Measurements from ENCODE around the gene KCNQ1OT1. TPM values are rescaled to one million over a fixed set of nuclear protein-coding genes. Genes with fewer than 3 reads are reported as not detected.
A peak's percentile ranks its signal among the peaks of the same experiment; 100 is the strongest.

The KCNQ1OT1 gene
- total RNA-seq, 1 experiment from 2014 or later = 1.3 TPM

DNA sequence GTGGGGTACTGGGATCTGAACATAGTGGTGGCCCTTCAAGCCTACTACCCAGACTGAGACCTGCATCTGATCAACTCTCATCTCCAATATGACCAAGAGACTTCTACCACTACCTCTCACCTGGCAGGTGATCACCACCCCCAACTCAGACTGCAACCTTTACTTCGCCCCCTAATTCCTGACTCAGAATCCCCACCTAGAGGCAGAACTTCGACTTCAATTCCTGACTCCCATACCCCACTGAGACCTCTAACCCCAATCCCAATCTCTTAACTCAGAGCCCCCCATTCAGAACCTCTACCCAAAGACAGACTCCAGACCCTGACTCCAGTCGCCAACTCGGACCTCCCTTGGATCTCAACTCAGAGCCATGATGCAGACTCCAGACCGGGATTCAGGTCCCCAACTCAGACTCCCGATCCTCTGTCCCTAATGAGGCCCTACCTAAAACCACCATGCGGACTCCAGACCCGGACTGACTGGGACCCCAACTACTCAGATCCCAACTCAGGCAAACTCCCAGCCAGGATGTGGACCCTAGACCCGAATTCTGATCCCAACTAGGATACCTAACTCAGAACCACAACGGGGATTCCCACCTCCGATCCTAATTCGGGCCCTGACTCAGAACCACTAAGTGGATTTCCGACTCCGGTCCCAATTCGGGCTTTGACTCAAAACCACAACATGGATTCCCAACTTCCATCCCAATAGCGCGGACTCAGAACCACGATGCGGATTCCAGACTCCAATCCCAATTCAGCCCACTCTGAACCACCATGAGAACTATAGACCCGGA lies 1.2 kb downstream of the KCNQ1OT1 start:
- TF ChIP-seq, protein P1, sequence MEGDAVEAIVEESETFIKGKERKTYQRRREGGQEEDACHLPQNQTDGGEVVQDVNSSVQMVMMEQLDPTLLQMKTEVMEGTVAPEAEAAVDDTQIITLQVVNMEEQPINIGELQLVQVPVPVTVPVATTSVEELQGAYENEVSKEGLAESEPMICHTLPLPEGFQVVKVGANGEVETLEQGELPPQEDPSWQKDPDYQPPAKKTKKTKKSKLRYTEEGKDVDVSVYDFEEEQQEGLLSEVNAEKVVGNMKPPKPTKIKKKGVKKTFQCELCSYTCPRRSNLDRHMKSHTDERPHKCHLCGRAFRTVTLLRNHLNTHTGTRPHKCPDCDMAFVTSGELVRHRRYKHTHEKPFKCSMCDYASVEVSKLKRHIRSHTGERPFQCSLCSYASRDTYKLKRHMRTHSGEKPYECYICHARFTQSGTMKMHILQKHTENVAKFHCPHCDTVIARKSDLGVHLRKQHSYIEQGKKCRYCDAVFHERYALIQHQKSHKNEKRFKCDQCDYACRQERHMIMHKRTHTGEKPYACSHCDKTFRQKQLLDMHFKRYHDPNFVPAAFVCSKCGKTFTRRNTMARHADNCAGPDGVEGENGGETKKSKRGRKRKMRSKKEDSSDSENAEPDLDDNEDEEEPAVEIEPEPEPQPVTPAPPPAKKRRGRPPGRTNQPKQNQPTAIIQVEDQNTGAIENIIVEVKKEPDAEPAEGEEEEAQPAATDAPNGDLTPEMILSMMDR (IDR thresholded peaks at IDR 0.05; ENCODE audit: unreplicated experiment) = no peak
- DNase-seq (ENCODE audit: unreplicated experiment) = no peak
- Mint-ChIP-seq H3K27ac (ENCODE audit: low read depth, unreplicated experiment) (peak overlapping the region; percentile 50), H3K4me1 (ENCODE audit: insufficient read depth, unreplicated experiment) (peaks cover 6% of the 10 kb centered on the region), H3K36me3 (ENCODE audit: insufficient read depth, unreplicated experiment) (no peaks in the 10 kb centered on the region), H3K4me3 (ENCODE audit: unreplicated experiment) (peak overlapping the region; percentile 72), H3K9me3 (ENCODE audit: unreplicated experiment) (no peaks in the 10 kb centered on the region), H3K27me3 (ENCODE audit: insufficient read depth, unreplicated experiment) (no peaks in the 10 kb centered on the region)
- ChIA-PET POLR2A (interaction anchor here (0.6 to 1.4 kb wide), 7 partner anchors 16 to 725 kb away, joined by 3 to 4 read pairs (median 3); no protein-coding TSS in a partner anchor), CTCF (interaction anchor here (0.6 kb wide), 1 partner anchor 193 kb away, joined by 3 read pairs; no protein-coding TSS in a partner anchor)
- intact Hi-C loops (cut with micrococcal nuclease) = no loop called here
- BruUV-seq (replicated peaks) = TSS peak; percentile 43

DNA sequence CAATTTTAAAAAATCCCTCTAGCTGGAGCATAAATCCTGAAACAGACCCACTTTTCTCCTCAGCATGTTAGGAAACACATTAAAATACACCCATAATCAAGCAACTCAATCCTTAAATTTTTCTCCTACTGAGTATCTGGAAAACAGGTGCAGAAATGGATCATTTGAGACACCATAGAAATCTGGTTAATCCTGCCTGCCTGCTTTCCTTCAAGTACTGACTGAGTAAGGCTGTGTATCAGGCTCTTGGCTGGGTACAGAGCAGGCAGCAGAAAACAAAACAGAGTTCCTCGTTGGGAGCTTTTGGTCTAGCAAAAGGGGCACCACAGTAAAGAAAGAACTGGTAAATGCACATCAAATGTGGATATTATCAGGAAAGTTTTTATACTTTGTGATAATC lies 1.9 kb downstream of the KCNQ1OT1 start:
- Mint-ChIP-seq H3K4me3 (ENCODE audit: unreplicated experiment) (peak overlapping the region; percentile 72), H3K36me3 (ENCODE audit: insufficient read depth, unreplicated experiment) (no peaks in the 10 kb centered on the region), H3K27ac (ENCODE audit: low read depth, unreplicated experiment) (no peak overlapping the region), H3K4me1 (ENCODE audit: insufficient read depth, unreplicated experiment) (peaks cover 6% of the 10 kb centered on the region), H3K9me3 (ENCODE audit: unreplicated experiment) (no peaks in the 10 kb centered on the region), H3K27me3 (ENCODE audit: insufficient read depth, unreplicated experiment) (no peaks in the 10 kb centered on the region)
- no peak for DNase-seq (ENCODE audit: unreplicated experiment)
- intact Hi-C loops (cut with micrococcal nuclease) = no loop called here
- ChIA-PET CTCF (interaction anchor here (1.0 kb wide), 1 partner anchor 81 kb away, joined by 3 read pairs; no protein-coding TSS in a partner anchor), POLR2A (interaction anchor here (0.7 to 1.4 kb wide), 3 partner anchors 15 to 291 kb away, joined by 3 to 4 read pairs (median 3); no protein-coding TSS in a partner anchor)
- TF ChIP-seq, protein P1 (IDR thresholded peaks at IDR 0.05; ENCODE audit: unreplicated experiment) = no peak
- no TSS peak for BruUV-seq (replicated peaks)

DNA sequence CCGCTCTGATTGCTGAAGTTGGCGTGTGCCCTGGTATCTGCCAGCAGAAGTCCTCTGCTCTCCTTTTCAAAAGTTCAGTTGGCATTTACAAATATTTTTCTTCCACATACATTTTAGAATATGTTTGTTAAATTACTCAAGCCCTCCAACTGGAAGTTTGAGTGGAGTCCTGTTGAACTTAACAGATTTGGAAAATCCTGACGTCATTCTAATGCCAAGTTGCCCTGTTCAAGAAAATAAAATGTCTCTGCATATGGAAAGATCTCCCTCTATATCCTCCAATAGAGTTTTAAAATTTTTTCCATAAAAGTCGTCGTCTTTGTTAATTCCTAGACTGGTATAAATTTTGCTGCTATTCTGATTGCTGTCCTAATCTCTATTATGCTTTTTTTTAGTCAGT lies 3.3 kb downstream of the KCNQ1OT1 start:
- H3K4me3 Mint-ChIP-seq (ENCODE audit: unreplicated experiment) = no peak overlapping the region
- TF ChIP-seq, protein P1 (IDR thresholded peaks at IDR 0.05; ENCODE audit: unreplicated experiment) = no peak
- no peaks in the 10 kb centered on the region for H3K9me3 Mint-ChIP-seq (ENCODE audit: unreplicated experiment)
- H3K36me3 Mint-ChIP-seq (ENCODE audit: insufficient read depth, unreplicated experiment) = no peaks in the 10 kb centered on the region
- H3K27me3 Mint-ChIP-seq (ENCODE audit: insufficient read depth, unreplicated experiment) = no peaks in the 10 kb centered on the region
- intact Hi-C loops (cut with micrococcal nuclease) = no loop called here
- no peak for DNase-seq (ENCODE audit: unreplicated experiment)
- ChIA-PET POLR2A (no interaction called here), CTCF (no interaction called here)
- H3K27ac Mint-ChIP-seq (ENCODE audit: low read depth, unreplicated experiment) = no peak overlapping the region
- BruUV-seq (replicated peaks) = no TSS peak
- peaks cover 16% of the 10 kb centered on the region for H3K4me1 Mint-ChIP-seq (ENCODE audit: insufficient read depth, unreplicated experiment)

DNA sequence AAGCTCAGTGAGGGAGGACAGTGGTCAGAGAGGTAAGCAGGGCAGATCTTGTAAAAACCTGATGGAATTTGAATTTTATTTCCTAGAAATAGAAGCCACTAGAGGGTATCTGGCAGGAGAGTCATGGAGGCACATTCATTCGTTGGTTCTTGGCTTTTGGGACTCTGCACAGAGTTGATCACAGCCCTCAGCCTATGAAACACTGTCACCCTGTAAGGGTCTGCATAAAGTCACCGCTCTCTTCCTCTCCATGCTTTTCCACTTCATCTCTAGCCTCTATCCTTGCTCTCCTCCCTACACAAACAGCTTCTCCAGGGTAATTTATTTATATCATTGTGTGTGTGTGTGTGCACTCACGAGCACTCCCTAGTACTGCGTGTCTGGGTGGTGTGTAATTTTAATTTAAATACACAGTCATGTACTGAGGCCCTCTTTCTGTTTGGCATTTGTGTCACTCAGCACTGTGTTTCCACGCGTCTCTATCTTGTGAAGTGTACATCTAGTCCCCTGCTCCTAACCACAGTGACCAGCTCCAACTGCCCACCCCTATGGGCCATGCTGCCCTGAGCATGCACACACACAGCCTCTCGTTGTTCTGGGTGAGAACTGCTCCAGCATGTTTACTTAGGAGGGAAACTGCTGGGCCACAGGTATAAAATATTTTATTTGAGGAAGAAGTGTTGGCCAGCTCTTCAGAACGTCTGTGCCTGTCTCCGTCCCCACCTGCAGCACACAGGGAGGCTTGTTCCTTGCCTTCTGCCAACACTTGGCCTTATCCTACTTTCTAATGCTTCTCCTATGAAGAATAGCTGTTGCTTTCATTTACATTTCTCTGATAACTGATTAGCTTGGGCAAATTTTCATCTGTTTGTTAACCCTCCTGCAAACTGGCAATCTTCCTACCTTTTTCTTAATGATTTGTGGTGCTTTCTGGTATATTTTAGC lies 4.5 kb downstream of the KCNQ1OT1 start:
- intact Hi-C loops (cut with micrococcal nuclease) = no loop called here
- no peaks in the 10 kb centered on the region for H3K36me3 Mint-ChIP-seq (ENCODE audit: insufficient read depth, unreplicated experiment)
- H3K27me3 Mint-ChIP-seq (ENCODE audit: insufficient read depth, unreplicated experiment) = no peaks in the 10 kb centered on the region
- ChIA-PET CTCF (interaction anchor here (0.6 to 0.9 kb wide), 3 partner anchors 23 to 194 kb away, joined by 3 to 4 read pairs (median 3); no protein-coding TSS in a partner anchor), POLR2A (no interaction called here)
- no peaks in the 10 kb centered on the region for H3K9me3 Mint-ChIP-seq (ENCODE audit: unreplicated experiment)
- no TSS peak for BruUV-seq (replicated peaks)
- H3K4me3 Mint-ChIP-seq (ENCODE audit: unreplicated experiment) = no peak overlapping the region
- H3K27ac Mint-ChIP-seq (ENCODE audit: low read depth, unreplicated experiment) = peak overlapping the region; percentile 25
- TF ChIP-seq, protein P1 (IDR thresholded peaks at IDR 0.05; ENCODE audit: unreplicated experiment) = no peak
- no peak for DNase-seq (ENCODE audit: unreplicated experiment)
- H3K4me1 Mint-ChIP-seq (ENCODE audit: insufficient read depth, unreplicated experiment) = peaks cover 16% of the 10 kb centered on the region
